BJ (cell line): Measurements from ENCODE around the gene HS3ST1. TPM values are rescaled to one million over a fixed set of nuclear protein-coding genes. Genes with fewer than 3 reads are reported as not detected.

Experiments used
- CTCF ChIA-PET: fragments of 350-600 bp; formaldehyde crosslinking; extraction: SDS; loops from one replicate; lab custom pipeline; 2021; ENCODE audit warnings: antibody characterized with exemption, inconsistent platforms; lab: Yijun Ruan, JAX
- POLR2A ChIA-PET: fragments of 300-600 bp; sonication (Branson Sonifier 250); formaldehyde crosslinking; extraction: SDS; loops from one replicate; lab custom pipeline; 2021; ENCODE audit warnings: antibody characterized with exemption; lab: Charles Lee
- DNase-seq: peaks from one replicate; pipeline ENCODE4 v3.0.0-alpha.2; 2011; ENCODE audit warnings: low read depth
- H3K27me3 ChIP-seq: 2 replicates; pipeline ENCODE4 v1.6.0; 2011; ENCODE audit warnings: low read length; ENCODE audit not compliant: control insufficient read depth, insufficient read depth
- H3K36me3 ChIP-seq: 2 replicates; pipeline ENCODE4 v1.5.1; 2011; ENCODE audit warnings: low read length; ENCODE audit not compliant: control insufficient read depth, insufficient read depth
- H3K4me3 ChIP-seq: 2 replicates; pipeline ENCODE4 v1.5.1; 2011; ENCODE audit warnings: low read depth, mild to moderate bottlenecking, control low read depth, low read length
- CTCF ChIP-seq: IDR thresholded peaks from 2 replicates; pipeline ENCODE4 v1.5.1; 2011; ENCODE audit warnings: low read depth, mild to moderate bottlenecking, control low read depth, inconsistent platforms, low read length, moderate library complexity; ENCODE audit not compliant: insufficient read depth
- polyA plus RNA-seq: library from polyadenylated mRNA; depleted of rRNA; stranded (reverse); fragments of >200 nt; gene quantifications from 2 replicates; pipeline ENCODE4 v1.2.3, GENCODE V29; 2011

HS3ST1 gene
- polyA plus RNA-seq, 1 experiment: not detected

GRCh38 chr4:11416767-11417113 is 12.0 kb downstream of the HS3ST1 start:
- Histone ChIP-seq H3K36me3 (no peaks in the 10 kb centered on the region), H3K4me3 (no peak overlapping the region), H3K27me3 (no peaks in the 10 kb centered on the region)
- DNase-seq: no peak
- ChIA-PET CTCF (no interaction called here), POLR2A (no interaction called here)
- no peak for TF ChIP-seq CTCF

GRCh38 chr4:11416071-11416766 is 12.5 kb downstream of the HS3ST1 start:
- no peak for DNase-seq
- ChIA-PET POLR2A (no interaction called here), CTCF (no interaction called here)
- H3K4me3 ChIP-seq: no peak overlapping the region
- H3K27me3 ChIP-seq: no peaks in the 10 kb centered on the region
- TF ChIP-seq CTCF: no peak
- no peaks in the 10 kb centered on the region for H3K36me3 ChIP-seq

GRCh38 chr4:11415409-11416070 is 13.2 kb downstream of the HS3ST1 start:
- ChIA-PET POLR2A (no interaction called here), CTCF (no interaction called here)
- no peaks in the 10 kb centered on the region for H3K36me3 ChIP-seq
- no peak for DNase-seq
- no peaks in the 10 kb centered on the region for H3K27me3 ChIP-seq
- H3K4me3 ChIP-seq: no peak overlapping the region
- no peak for TF ChIP-seq CTCF

GRCh38 chr4:11412211-11412610 is 16.5 kb downstream of the HS3ST1 start:
- no peak for TF ChIP-seq CTCF
- Histone ChIP-seq H3K4me3 (no peak overlapping the region), H3K27me3 (no peaks in the 10 kb centered on the region), H3K36me3 (no peaks in the 10 kb centered on the region)
- DNase-seq: no peak
- ChIA-PET CTCF (interaction anchor here (1.2 kb wide), 1 partner anchor 14 kb away, joined by 3 read pairs; no protein-coding TSS in a partner anchor), POLR2A (no interaction called here)

GRCh38 chr4:11409632-11410031 is 19.1 kb downstream of the HS3ST1 start:
- CTCF ChIA-PET: no interaction called here
- DNase-seq: no peak
- POLR2A ChIA-PET: no interaction called here
- Histone ChIP-seq H3K4me3 (no peak overlapping the region), H3K27me3 (no peaks in the 10 kb centered on the region), H3K36me3 (no peaks in the 10 kb centered on the region)
- TF ChIP-seq CTCF: no peak
